HG03159 (cell line): ENCODE results near the gene ESR1.
"Not testable (repeated sequence)": the region's sequence is repeated elsewhere in the genome, so short reads cannot be mapped to it uniquely, and the experiment has no call there.

Experiments used
- ATAC-seq: cut with Tn5 transposase; IDR thresholded peaks from one replicate; pipeline ENCODE4 v1.9.1; 2021; ENCODE audit warnings: mild to moderate bottlenecking, moderate library complexity; ENCODE audit not compliant: unreplicated experiment

Gene ESR1

GRCh38 chr6:152049502-152049901, 242.0 kb downstream of the ESR1 start:
- no peak for ATAC-seq

GRCh38 chr6:152050451-152051195, 243.1 kb downstream of the ESR1 start:
- ATAC-seq = no peak

GRCh38 chr6:152052061-152052460, 244.6 kb downstream of the ESR1 start:
- ATAC-seq = no peak

GRCh38 chr6:152053332-152053731, 245.8 kb downstream of the ESR1 start:
- no peak for ATAC-seq

GRCh38 chr6:152054441-152054840, 247.0 kb downstream of the ESR1 start:
- no peak for ATAC-seq

GRCh38 chr6:152055517-152055916, 248.0 kb downstream of the ESR1 start:
- ATAC-seq = no peak

GRCh38 chr6:152057832-152058498, 250.5 kb downstream of the ESR1 start:
- ATAC-seq = no peak

GRCh38 chr6:152059909-152060308, 252.4 kb downstream of the ESR1 start:
- no peak for ATAC-seq

GRCh38 chr6:152062476-152062875, 255.0 kb downstream of the ESR1 start:
- ATAC-seq = no peak

- no peak for ATAC-seq
These were observed 255.9 kb downstream of the ESR1 start for GRCh38 chr6:152063170-152063921.

- no peak for ATAC-seq
These were observed 261.3 kb downstream of the ESR1 start for GRCh38 chr6:152068622-152069261.

GRCh38 chr6:152070556-152070955, 263.1 kb downstream of the ESR1 start:
- ATAC-seq = no peak

GRCh38 chr6:152071318-152071717, 263.8 kb downstream of the ESR1 start:
- no peak for ATAC-seq

GRCh38 chr6:152071843-152072242, 264.4 kb downstream of the ESR1 start:
- ATAC-seq = no peak

- ATAC-seq = not testable (repeated sequence)
These were observed 268.8 kb downstream of the ESR1 start for GRCh38 chr6:152076242-152076641.

- ATAC-seq = no peak
These were observed 270.5 kb downstream of the ESR1 start for GRCh38 chr6:152078001-152078400.

GRCh38 chr6:152078804-152079203, 271.3 kb downstream of the ESR1 start:
- ATAC-seq = no peak

GRCh38 chr6:152085451-152085921, 278.0 kb downstream of the ESR1 start:
- ATAC-seq = no peak

- ATAC-seq = no peak
These were observed 278.9 kb downstream of the ESR1 start for GRCh38 chr6:152086223-152086873.

GRCh38 chr6:152087096-152087495, 279.6 kb downstream of the ESR1 start:
- ATAC-seq = no peak

- ATAC-seq = no peak
These were observed 280.2 kb downstream of the ESR1 start for GRCh38 chr6:152087701-152088100.
